IMR-90 (cell line): ENCODE data around the gene HMCN1.

Experiments
- BHLHE40 ChIP-seq: fragments of 150-350 bp; IDR thresholded peaks from 2 replicates; pipeline ENCODE4 v1.6.1; 2016; ENCODE audit warnings: mild to moderate bottlenecking, low read depth, low read length
- CEBPB ChIP-seq: IDR thresholded peaks from 2 replicates; pipeline ENCODE4 v1.6.1; 2012; ENCODE audit warnings: low read depth, low read length, improper control_type of control experiment
- CTCF ChIP-seq: conservative IDR thresholded peaks from 2 replicates; pipeline ENCODE4 v1.5.1; 2012; ENCODE audit warnings: mild to moderate bottlenecking, low read depth, low read length, improper control_type of control experiment
- MAFK ChIP-seq: IDR thresholded peaks from 2 replicates; pipeline ENCODE4 v1.6.1; 2012; ENCODE audit warnings: low read depth, low read length, improper control_type of control experiment
- POLR2A ChIP-seq: IDR thresholded peaks from 2 replicates; pipeline ENCODE4 v1.6.1; 2012; ENCODE audit warnings: mild to moderate bottlenecking, low read depth, low read length
- RAD21 ChIP-seq: IDR thresholded peaks from 2 replicates; pipeline ENCODE4 v1.6.1; 2012; ENCODE audit warnings: low read length, improper control_type of control experiment

- TF ChIP-seq RAD21: peak; percentile 8; the same call in 1 of the 2 replicates
- TF ChIP-seq POLR2A: no peak
- TF ChIP-seq MAFK: no peak
- TF ChIP-seq CEBPB: no peak
- no peak for TF ChIP-seq CTCF
- no peak for TF ChIP-seq BHLHE40
These were observed 87.6 kb downstream of the HMCN1 start for GRCh38 chr1:185821612-185822385.
